HCT116 (cell line): ENCODE data around the gene OR5B17.

Source experiments
- EGR1 ChIP-seq: IDR thresholded peaks from 2 replicates; pipeline ENCODE4 v1.6.1; 2012; ENCODE audit warnings: low read depth
- FOSL1 ChIP-seq: IDR thresholded peaks from 2 replicates; pipeline ENCODE4 v1.6.1; 2012; ENCODE audit warnings: low read depth
- POLR2A ChIP-seq: IDR thresholded peaks from 2 replicates; pipeline ENCODE4 v1.7.0; 2011; ENCODE audit warnings: borderline replicate concordance; ENCODE audit not compliant: insufficient read depth, insufficient read length; ENCODE audit errors: extremely low read depth
- YY1 ChIP-seq: IDR thresholded peaks from 2 replicates; pipeline ENCODE4 v1.6.1; 2011; ENCODE audit warnings: low read length, low read depth, moderate library complexity, mild to moderate bottlenecking; ENCODE audit not compliant: insufficient replicate concordance; ENCODE audit errors: extremely low read depth
- ZFX ChIP-seq: fragments of 450-650 bp; IDR thresholded peaks from 2 replicates; pipeline ENCODE4 v1.6.1; 2017
- TF ChIP-seq, protein P1 (sequence below), 3 experiments: fragments of 200-600 bp in 1 of 3; sonication (generic) in 1 of 3; IDR thresholded peaks in 2 of 3; conservative IDR thresholded peaks in 1 of 3; 2 replicates each; pipeline ENCODE4 v1.5.1; 2012 to 2017; ENCODE audit warnings: low read depth in 2 of 3, low read length in 2 of 3, antibody characterized with exemption in 1 of 3, borderline replicate concordance in 1 of 3, control low read depth in 1 of 3, mild to moderate bottlenecking in 1 of 3, mixed read lengths in 1 of 3, mixed run types in 1 of 3, moderate library complexity in 1 of 3; ENCODE audit not compliant: insufficient read depth in 1 of 3

DNA sequence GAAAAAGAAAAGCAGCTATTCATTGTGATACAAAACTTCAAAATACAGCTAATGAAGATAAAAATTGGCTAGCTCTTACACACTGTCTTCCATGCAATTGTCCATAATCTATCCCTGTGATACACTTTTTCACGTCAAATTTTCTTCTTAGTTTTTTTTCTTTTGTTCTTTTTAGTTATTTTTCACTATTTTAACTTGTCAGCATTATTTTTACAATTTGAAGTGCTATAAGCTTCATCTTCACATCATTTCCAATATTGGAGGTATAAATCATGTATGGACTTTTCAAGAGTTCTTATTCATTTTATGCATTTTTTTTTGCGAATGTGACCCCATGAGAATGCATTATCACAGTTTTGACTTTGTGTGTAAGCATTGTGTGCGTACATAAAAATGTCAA is 4.1 kb downstream of the OR5B17 start:
- TF ChIP-seq, protein P1, sequence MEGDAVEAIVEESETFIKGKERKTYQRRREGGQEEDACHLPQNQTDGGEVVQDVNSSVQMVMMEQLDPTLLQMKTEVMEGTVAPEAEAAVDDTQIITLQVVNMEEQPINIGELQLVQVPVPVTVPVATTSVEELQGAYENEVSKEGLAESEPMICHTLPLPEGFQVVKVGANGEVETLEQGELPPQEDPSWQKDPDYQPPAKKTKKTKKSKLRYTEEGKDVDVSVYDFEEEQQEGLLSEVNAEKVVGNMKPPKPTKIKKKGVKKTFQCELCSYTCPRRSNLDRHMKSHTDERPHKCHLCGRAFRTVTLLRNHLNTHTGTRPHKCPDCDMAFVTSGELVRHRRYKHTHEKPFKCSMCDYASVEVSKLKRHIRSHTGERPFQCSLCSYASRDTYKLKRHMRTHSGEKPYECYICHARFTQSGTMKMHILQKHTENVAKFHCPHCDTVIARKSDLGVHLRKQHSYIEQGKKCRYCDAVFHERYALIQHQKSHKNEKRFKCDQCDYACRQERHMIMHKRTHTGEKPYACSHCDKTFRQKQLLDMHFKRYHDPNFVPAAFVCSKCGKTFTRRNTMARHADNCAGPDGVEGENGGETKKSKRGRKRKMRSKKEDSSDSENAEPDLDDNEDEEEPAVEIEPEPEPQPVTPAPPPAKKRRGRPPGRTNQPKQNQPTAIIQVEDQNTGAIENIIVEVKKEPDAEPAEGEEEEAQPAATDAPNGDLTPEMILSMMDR (IDR thresholded peaks at IDR 0.05 in 2 of 3, conservative IDR thresholded peaks at IDR 0.05 in 1 of 3; ENCODE audit: borderline replicate concordance in 1 of 3, insufficient read depth in 1 of 3, low read depth in 2 of 3, low read length in 2 of 3) = no peak
- TF ChIP-seq YY1 (no peak), POLR2A (no peak), EGR1 (no peak), FOSL1 (no peak), ZFX (no peak)
